HCEC 1CT (cell line): ENCODE measurements around the gene ACO2.
"Not testable (repeated sequence)": the region's sequence is repeated elsewhere in the genome, so short reads cannot be mapped to it uniquely, and the experiment has no call there.

Source experiments
- DNase-seq: peaks from one replicate; pipeline ENCODE4 v3.0.0-alpha.2; 2017

The ACO2 gene

DNA sequence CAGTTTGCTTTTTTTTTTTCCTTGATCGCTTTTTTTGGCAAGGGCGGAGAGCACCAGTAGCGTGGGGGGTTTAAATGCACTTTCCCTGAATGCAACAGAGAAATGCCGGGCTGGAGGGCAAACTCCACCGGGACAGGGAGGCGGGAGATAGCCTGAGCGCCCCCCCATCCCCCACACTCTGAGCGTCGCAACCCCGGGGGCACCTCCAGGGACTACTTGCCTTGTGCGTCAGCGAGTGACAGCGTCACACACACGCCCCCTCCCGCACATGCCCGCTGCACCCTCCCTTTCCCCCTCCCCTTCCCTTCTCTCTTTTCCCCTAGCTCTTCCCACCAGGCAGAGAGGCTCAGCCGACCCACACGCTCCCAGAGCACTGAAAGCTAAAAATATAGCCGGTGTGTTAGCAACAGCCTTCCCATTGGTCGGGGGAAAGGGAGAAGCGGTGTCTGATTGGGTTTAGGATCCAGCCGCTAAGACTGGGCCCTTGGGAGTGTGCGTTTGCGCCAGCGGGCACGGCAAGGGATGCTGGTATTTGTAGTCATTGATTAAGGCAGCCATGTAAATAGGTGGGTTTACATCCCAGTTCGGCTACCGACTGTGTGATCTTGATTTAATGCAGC is 20.6 kb upstream of the ACO2 start:
- DNase-seq: peak; percentile 99

- no peak for DNase-seq
Observed at GRCh38 chr22:41458161-41458728, 10.7 kb upstream of the ACO2 start.

GRCh38 chr22:41459431-41459830 is 9.5 kb upstream of the ACO2 start:
- no peak for DNase-seq

- not testable (repeated sequence) for DNase-seq
Observed at GRCh38 chr22:41460071-41460470, 8.8 kb upstream of the ACO2 start.

- no peak for DNase-seq
Observed at GRCh38 chr22:41461901-41462300, 7.0 kb upstream of the ACO2 start.

DNA sequence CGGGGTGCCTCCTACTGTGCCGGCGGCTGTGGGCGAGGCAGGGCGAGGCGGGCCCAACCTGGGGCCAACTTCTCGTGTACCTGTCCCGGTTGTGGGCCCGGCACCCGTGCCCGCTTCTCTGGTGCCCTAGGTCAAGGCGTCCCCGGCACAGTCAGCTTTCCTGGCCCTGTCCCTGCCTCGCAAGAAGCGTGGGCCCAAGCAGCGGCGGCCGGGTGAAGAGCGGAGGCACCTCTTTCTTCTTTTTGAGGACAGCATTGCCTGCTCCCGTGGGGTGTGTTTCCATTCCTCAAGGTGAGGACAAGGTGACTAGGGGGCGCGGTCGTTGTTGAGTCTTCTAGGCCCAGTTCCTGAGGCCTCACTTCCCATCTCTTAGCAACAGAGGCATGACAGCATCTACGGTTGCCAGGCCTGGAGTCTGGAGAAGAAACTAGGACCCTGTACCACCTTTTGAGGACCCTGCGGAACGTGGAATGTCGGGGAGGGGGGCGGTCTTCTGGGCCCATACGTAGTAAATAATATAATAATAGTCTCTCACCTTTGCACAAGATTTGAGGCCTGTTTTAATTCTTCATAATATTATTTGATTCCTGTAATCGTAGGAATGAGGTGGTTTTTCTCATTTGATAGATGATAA is 418 bp downstream of the ACO2 start:
- no peak for DNase-seq

GRCh38 chr22:41470886-41471285 is 2.0 kb downstream of the ACO2 start:
- no peak for DNase-seq

GRCh38 chr22:41471568-41471967 is 2.7 kb downstream of the ACO2 start:
- no peak for DNase-seq

- DNase-seq: no peak
Observed at GRCh38 chr22:41474872-41475451, 6.0 kb downstream of the ACO2 start.

GRCh38 chr22:41478473-41478872 is 9.6 kb downstream of the ACO2 start:
- DNase-seq: no peak

DNA sequence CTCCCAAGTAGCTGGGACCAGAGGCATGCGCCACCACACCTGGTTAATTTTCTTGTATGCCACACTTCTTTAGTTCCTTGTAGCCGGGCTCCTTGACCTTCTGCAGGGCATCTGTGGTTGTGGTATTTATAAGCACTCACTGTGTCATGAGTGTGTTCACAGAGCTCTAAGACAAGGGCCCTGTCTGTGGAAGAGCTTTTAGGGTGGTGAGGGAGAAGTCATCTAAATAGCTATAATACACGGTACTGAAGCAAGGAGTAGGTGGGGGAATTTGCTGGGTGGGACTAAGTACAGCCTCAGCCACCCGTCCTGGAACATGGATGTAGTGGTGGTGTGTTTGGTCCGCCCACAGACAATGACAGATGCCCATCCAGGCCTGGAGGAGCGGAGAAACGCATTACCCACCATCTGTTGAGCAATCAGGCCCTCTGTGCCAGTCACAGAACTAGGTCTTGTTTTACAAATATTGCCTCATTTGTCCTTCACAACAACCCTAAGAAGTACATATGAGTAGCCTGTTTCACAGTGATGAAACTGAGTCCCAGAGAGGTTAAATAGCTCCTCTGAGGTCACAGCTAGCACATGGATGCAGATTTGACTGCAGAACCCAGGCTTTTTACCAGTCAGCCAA is 10.1 kb downstream of the ACO2 start:
- DNase-seq: peak; percentile 32

DNA sequence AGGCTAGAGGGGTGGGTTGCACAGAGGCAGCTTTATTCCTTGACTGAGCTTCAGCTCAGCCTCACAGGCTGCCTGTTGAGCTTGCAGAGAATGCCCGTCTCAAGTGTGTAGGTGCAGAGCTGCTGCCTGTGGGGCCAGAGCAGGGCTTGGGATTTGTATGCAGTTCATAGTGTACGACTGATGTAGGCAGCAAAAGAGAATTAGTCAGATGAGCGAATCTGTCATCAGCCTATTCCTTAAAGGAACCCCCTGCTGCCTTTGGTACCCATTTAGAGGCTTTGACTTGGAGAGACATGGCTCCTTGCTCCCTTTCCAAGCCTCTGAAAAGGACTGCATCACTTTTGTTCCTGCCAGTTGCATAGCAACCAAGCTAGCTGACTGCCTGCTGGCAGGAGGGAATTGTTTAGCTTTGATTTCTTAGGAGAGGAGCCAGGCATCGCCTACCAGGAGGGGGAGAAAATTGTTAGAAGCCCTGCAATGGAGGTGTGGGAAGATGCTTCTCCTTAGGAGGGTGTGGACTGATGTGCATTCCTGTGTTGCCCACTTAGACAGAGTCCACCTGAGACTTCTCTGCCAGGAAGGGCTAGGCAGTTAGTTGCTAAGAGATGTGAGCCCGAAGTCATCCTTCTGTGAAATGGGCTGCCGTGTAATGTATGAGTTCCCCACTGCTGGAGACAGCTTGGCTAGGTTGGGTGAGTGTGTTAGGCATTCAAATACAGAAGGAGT is 10.9 kb downstream of the ACO2 start:
- peak; percentile 18 for DNase-seq

GRCh38 chr22:41480397-41480735 is 11.4 kb downstream of the ACO2 start:
- DNase-seq: peak; percentile 69

GRCh38 chr22:41481131-41481830 is 12.4 kb downstream of the ACO2 start:
- DNase-seq: peak; percentile 13

- no peak for DNase-seq
Observed at GRCh38 chr22:41481925-41482318, 13.0 kb downstream of the ACO2 start.

DNA sequence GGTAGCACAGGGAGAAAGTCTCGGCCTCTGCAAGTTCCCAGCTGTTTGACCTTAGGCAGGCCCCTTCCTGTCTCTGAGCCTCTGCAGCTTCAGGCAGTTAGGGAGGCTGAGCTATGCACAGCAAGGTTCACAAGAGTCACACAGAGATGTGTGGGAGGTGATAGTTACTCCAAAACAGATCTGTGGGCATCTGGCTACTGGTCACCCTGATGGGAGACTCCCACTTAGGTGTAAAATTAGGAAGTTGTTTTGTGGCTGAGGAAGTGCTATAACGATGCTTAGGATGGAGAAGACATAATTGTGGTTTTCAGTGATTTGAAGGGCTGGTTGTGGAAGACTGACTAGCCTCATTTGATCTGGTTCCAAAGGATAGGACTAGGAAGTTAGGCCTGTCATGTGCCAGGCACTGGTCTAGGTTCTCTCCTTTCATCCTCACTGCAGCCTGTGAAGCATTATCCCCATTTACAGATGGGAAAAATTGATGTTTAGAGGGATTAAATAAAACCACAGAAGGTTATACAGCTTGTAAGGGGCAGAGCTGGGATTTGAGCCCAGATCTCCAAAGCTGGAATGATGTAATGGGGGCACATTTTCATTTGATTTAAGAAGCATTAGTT is 13.5 kb downstream of the ACO2 start:
- peak; percentile 70 for DNase-seq

- no peak for DNase-seq
Observed at GRCh38 chr22:41485033-41485432, 16.1 kb downstream of the ACO2 start.

DNA sequence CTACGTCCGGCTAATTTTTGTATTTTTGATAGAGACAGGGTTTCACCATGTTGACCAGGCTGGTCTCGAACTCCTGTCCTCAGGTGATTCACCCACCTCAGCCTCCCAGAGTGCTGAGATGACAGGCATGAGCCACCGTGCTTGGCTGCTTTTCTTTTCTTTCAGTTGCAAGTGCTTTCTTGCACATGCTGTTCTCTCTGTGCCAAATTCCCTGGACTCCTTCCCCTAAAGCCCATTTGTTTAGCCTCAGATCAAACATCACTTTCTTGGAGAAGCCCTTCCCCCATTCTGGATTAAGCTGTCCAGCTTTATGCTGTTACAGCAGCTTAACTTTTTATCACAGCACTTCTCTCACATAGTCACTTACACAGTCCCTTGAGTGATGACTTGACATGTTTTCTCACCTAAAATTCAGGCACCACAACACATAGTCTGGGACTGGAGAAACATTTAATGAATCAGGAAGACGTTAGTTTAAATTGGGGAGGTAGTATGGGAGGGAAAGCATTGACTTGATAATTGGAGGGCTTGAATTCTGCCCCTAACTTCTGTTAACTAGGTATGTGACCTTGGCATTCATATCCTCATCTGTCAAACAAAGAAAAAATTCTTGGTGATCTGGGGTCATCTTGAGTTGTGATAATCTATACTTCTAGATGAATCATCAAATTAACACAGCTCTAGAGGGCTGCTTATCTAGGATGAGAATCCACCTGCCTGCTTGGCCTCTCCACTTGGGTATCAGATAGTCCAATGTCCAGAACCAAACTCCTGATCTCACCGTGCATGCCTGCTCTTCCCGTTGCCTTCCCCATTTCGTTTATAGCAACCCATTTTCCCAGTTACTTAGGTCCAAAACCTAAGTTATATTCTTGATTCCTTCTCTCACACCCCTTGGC is 18.4 kb downstream of the ACO2 start:
- no peak for DNase-seq

DNA sequence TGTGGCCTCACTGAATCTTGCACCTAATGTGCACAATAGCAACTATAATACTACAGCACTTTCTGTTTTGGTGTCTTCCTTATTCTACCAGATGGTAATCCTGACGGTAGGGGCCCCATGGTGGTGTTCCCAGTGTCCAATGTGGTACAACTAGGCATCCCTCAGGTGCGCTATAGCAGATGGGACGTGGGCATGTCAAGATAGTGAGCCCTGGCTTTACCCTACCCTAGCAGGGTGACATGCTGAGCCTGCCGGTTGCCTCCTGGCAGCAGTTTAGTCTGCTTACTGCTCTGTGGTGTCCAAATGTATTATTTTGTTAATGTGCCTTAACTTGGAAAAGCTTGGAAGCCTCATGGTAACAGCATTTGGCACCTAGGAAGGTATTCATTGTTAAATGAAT is 19.2 kb downstream of the ACO2 start:
- no peak for DNase-seq

DNA sequence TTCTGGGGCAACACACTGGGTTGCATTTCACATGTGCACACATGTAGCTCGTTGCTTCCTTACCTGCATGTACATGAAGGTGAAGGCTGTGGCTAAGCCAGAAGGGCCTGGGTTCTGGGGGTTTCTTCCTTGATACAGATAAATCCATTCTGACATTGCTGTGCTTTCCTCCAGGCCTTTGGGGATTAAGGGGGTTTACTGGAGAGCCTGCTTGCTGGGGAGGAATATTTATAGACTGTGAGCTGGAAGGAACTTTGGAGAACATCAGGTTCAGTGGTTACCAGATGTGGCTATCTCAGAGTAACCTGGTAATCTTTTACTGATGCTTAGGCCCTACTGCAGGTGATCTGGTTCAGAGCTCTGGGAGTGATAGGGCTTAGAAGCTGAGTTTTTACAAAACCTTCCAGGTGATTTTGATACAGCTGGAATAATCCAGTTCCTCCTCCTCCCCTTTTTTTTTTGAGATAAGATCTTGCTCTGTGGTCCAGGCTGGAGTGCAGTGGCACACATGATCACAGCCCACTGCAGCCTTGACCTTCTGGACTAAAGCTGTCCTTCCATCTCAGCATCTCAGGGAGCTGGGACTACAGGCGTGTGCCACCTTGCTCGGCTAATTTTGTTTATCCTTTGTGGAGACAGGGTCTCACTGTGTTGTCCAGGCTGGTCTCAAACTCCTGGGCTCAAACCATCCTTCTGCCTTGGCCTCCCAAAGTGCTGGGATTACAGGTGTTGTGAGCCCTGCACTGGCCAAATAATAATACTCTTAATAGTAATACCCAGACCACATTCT is 19.9 kb downstream of the ACO2 start:
- DNase-seq: no peak
